GM21390 (cell line): Measurements from ENCODE around the gene ACHE.

Experiments used
- ATAC-seq: cut with Tn5 transposase; IDR thresholded peaks from one replicate; pipeline ENCODE4 v1.9.1; 2021; ENCODE audit not compliant: unreplicated experiment

Gene ACHE

DNA sequence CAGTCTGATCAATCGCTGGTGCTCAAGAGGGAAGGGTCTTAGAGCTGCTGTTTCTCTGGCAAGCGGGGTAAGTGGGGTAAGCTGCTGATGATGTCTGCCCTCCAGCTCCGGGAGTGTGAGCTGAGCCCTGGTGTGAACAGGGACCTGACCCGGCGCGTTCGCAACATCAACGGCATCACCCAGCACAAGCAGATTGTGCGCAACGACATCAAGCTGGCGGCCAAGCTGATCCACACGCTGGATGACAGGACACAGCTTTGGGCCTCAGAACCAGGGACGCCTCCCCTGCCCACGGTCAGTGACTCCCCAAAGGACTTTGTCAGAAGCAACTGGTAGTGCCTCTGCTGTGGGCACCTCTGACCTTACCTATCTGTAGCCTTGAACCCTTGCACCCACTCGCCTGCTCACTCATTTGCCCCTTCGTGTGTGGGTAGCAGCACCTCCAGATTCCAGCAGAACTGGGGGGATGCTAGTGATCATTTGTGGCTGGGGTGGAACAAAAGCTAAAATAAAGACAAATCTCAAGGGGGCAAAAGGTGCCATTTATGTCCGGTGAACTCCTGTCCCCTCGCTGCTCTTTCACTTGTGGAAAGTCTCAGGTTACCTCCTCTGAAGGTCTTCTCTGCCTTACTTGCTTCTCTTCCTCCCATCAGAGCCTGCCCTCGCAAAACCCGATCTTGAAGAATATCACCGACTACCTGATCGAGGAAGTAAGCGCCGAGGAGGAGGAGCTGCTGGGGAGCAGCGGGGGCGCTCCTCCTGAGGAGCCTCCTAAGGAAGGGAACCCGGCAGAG is 9.3 kb downstream of the ACHE start:
- ATAC-seq: no peak

DNA sequence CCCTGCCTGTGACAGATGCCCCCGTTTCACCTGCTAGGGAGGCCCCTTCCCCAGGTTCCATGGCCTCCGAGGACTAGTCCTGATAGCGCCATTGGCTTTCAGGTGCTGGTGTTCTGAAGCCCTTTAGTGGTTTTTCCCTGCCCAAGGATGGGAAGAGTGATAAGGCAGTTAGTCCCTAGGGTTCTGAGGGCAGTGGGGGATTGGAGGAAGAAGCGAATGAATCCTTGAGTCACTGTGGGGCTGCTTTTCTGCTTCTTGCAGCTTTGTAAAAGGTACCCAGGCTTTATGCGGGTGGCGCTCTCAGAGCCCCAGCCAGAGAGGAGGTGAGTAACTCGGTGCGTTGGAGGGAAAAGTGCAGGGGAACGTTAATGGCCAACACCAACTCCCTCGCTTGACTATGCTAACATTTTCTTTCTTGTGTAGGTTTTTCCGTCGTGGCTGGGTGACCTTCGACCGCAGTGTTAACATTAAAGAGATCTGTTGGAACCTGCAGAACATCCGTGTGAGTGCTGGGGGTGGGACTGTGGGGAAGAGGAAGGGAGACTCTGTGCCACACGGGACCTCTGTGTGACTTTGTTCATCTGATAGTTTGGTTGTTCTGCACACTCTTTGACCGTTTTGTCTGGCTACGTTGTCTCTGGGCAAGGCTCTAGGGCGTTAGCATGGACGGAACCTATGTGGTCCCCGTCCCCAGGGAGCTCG is 10.1 kb downstream of the ACHE start:
- ATAC-seq: no peak

DNA sequence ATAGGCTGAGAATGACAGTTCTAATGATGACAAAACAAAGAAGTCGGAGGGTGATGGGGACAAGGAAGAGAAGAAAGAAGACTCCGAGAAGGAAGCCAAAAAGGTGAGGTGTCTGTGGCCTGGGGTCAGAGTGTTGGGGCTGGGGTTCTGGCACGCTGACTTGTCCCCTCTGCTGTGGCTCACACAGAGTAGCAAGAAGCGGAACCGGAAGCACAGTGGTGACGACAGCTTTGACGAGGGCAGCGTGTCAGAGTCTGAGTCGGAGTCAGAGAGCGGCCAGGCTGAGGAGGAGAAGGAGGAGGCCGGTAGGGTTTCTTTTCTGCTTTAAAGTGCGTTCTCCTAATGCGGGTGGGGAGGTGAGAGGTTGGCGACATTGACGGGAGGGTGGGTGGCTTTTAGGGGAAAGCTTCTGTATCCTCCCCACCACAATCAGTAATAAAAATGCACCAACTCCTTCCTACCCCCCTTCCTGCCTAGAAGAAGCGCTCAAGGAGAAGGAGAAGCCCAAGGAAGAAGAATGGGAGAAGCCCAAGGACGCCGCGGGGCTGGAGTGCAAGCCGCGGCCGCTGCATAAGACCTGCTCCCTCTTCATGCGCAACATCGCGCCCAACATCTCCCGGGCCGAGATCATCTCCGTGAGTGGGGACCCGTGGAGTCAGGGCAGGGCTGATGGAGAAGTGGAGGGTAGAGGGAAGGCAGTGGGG is 10.8 kb downstream of the ACHE start:
- ATAC-seq: no peak

DNA sequence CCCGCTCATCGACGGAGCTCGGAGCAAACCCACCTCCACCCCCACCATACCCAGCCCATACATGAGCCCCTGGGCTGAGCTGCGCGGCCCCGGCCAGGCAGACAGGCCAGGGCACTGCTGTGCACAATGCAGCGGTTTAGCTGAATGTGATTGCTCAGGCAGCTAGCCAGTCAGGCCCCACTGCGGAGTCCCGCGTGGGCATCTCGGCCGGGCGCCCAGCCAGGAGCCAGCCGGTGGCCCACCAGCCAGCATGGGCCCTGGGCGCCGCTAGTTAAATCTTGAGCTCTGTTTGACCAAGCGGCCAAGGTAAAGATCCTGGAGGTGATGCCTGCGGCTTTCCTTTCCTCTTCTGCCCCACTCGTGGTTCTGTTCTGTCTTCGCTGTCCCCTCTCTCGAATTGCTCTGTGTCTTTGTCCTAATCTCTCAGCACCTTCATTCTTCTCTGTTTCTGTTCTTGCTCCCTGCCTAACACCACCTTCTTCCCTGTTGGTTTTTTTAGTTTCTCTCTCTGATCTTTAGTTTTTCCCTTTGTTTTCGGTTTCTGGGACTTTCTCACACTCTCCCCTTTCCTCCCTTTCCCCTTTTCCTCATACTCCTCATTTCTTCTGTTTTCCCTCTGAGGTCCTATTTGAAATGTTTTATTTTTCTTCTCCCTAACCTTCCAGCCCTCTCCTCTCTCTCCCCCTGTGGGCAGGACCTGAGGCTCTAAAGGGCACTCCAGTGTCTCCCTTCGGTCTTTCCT is 12.7 kb downstream of the ACHE start:
- no peak for ATAC-seq

DNA sequence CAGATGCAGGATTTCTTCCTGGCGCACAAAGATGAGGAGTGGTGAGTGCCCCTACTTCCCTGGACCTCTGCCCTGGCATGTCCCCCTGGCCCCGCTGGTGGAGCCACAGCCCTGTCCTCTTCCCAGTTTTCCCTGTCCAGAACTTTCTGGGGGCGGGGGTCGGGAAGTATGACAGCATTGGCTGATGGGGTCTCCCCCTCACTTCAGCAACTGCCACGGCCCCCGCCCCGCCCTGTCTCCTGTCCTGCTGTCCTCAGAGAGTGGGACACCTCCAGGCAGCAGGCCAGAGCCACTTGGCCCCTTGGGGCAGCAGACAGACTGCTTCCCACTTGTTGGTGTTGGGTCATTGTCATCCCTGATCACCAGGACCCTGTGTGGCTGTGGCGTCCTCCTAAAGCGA is 13.5 kb downstream of the ACHE start:
- no peak for ATAC-seq

DNA sequence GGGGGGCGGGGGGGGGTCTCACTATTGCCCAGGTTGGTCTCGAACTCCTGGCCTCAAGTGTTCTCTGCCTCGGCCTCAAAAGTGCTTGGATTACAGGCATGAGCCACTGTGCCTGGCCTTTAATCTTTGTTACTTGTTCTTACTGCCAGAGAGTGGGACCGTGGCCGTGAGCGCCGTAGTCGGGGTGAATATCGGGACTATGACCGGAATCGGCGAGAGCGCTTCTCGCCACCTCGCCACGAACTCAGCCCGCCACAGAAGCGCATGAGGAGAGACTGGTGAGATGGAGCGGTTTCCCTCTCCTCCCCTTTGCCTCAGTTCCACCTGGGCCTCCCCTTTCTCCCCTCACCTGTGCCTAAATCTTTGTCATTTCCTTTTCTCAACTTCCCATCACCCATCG is 14.6 kb downstream of the ACHE start:
- ATAC-seq: no peak

DNA sequence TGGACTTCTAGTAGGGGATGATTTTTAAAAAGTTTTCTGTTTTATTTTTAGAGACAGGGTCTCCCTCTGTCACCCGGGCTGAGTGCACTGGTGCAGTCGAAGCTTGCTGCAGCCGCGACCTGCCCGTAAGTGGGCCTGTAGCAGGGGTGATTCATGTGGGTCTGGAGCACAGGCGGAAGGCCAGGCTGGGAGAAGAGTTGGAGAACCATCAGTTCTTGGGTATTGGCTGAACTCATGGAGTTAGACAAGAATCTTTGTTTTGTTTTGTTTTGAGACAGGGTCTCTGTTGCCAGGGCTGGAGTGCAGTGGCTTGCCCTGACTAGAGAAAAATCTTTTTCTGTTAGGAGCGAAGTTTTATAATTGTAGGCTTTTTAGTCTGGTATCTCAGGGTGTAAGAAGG is 15.0 kb downstream of the ACHE start:
- ATAC-seq: no peak

DNA sequence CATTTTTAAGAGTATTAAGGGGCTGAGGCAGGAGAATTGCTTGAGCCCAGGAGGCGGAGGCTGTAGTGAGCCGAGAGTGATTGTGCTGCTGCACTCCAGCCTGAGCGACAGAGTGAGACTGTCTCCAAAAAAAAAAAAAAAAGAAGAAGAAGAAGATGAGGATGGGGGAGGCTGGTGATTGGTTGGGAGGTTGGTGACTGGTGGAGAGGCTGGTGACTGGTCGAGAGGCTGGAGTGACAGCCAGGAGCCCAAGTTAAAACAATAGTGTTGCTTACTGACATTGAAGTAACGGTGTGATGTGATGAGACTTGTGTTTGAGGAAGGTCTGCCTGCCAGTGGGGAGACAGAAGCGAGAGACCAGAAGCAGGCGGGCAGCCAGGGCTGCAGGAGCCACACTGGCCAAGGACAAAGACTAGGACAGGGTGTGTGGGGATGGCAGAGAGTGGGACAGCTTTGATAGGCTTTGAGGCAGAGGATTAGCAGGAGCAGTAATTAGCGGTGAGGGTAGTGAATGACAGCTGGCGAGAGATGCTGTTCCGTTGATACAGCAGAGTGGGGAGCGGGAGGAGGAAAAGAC is 15.9 kb downstream of the ACHE start:
- ATAC-seq: no peak

DNA sequence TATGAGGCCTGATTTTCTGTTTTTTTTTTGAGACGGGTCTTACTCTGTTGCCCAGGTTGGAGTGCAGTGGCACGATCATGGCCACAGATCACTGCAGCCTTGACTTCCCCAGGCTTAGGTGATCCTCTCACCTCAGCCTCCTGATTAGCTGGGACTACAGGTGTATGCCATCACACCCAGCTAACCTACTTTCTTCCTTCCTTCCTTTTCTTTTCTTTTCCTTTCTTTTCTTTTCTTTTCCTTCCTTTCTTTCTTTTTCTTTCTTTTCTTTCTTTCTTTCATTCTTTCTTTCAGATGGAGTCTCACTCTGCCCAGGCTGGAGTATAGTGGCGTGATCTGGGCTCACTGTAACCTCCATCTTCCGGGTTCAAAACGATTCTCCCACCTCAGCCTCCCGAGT is 17.0 kb downstream of the ACHE start:
- ATAC-seq: no peak

DNA sequence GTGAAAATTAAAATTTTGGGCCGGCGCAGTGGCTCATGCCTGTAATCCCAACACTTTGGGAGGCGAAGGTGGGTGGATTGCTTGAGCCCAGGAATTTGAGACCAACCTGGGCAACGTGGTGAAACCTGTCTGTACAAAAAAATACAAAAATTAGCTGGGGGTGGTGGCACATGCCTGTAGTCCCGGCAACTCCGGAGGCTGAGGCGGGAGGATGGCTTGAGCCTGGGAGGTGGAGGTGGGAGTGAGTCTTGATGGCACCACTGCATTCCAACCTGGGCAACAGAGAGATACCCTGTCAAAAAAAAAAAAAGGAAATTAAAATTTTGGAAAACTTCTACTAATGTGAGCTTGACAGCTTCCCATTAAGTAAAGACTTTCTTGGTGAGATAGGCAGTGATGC is 17.7 kb downstream of the ACHE start:
- ATAC-seq: no peak

DNA sequence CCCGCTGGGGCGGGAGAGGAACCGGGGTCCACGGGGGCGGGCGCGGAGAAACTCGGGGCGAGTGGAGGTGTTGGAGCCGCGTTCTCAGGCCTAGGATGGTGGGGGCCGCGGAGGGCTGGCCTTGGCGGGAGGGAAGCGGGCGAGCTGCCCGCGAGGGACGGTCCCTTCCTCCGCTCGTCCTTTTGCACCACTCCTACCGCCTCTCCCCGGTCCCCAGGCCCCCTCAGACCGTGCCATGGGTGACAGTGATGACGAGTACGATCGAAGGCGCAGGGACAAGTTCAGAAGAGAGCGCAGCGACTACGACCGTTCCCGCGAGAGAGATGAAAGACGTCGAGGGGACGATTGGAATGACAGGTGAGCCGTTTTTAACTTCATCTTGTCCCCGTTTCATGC is 20.3 kb downstream of the ACHE start:
- peak; percentile 30 for ATAC-seq

DNA sequence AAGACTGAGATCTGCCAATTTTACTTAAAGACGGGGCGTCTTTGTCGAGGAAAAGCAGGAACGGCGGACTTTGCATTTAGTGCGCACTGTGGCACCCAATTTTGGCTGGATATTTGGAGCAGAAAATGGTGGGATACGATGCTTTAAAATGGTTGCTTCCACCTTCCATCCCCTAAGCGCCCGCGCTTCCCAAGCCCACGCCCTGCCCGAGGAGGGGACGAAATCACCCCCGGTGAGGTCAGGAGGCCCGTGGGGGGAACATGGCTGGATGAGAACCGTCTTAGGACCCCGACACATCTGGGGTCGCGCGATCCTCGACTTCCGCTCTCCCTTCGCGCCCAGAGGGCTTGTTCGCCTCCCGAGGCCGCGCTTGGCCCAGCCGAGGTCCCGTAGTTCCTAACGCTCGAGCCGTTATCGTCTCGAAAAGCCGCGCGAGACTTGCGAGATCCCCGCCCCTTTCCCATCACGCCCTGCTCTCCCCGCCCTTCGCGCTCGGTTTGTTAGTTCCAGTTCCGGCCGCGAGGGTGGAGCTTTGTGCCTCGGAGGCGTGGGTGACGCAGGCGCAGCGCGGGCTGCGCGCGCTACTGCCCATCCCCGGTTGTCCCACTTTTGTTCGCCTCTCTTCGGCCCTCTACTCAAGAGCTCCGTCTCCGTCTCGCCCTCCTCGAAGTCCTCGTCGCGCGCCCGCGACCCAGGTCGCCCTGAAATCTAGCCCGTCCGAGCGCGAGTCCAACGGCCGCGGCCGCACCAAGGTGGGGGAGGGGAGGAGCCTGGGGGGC is 20.9 kb downstream of the ACHE start, which contains the start of gene SRRT:
SRRT (plus strand) TSS at position 527 of the 779 bp plus-strand sequence. CDS start 488 bp downstream, outside the sequence.
- peak; percentile 86 for ATAC-seq

DNA sequence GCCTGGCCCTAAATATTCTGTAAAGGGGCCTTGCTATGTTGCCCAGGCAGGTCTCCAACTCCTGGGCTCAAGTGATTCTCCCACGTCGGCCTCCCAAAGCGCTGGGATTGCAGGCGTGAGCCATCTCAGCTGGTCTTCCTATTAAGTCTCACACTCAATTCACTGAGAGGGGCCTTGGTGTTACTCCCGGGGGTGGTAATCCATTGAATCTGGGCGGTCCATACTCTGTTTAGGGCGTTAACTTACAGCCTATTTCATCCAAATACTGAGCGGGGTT is 21.4 kb downstream of the ACHE start:
- ATAC-seq: no peak

DNA sequence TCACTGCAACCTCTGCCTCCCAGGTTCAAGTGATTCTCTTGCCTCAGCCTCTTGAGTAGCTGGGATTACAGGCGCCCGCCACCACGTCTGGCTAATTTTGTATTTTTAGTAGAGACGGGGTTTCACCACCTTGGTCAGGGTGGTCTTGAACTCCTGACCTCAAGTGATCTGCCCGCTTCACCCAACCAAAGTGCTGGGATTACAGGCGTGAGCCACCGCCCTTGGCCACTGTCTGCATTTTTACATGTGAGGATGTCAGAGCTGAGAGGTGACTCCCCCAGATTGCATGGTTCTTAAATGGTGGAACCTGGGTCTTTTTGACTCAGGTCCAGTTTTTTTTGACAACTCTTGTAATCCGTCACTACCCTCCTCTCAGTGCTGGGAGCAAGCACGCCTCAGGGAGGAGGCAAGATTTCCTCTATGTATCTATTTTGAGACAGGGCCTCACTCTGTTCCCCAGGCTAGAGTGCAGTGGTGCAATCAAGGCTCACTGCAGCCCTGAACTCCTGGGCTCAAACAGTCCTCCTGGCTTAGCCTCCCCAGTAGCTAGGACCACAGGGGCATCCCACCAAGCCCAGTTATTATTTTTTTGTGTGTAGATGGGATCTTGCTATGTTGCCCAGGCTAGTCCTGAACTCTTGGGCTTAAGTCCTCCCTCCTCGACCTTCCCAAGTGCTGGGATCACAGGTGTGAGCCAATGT is 21.9 kb downstream of the ACHE start:
- no peak for ATAC-seq

DNA sequence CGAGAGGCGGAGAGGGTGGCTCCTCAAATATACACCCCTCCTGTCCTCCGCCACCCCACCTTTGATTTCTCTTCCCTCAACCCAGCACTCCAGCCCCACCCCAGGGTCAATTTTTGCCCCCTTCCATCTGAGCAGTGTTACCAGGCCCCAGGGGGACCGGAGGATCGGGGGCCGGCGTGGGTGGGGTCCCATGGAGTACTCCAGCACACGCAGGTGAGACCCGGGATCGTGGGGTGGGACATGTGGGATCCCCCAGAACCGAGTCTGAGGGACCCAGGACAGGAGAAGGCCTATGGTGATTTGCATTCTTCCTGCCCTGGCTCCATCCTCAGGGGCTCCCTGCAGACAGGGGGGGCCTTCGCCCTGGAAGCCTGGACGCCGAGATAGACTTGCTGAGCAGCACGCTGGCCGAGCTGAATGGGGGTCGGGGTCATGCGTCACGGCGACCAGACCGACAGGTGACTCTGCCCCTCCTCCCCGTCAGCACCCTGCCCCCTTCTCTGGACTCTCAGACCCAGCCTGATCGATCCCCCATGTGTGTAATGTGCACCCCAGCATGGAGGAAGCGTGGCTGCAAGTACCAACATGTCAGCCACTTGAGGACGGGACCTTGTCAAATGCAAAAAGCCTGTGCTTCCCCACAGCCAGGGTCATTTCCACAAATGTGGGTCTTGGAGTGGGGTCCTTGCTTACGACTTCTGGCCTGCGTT is 27.8 kb downstream of the ACHE start:
- no peak for ATAC-seq

DNA sequence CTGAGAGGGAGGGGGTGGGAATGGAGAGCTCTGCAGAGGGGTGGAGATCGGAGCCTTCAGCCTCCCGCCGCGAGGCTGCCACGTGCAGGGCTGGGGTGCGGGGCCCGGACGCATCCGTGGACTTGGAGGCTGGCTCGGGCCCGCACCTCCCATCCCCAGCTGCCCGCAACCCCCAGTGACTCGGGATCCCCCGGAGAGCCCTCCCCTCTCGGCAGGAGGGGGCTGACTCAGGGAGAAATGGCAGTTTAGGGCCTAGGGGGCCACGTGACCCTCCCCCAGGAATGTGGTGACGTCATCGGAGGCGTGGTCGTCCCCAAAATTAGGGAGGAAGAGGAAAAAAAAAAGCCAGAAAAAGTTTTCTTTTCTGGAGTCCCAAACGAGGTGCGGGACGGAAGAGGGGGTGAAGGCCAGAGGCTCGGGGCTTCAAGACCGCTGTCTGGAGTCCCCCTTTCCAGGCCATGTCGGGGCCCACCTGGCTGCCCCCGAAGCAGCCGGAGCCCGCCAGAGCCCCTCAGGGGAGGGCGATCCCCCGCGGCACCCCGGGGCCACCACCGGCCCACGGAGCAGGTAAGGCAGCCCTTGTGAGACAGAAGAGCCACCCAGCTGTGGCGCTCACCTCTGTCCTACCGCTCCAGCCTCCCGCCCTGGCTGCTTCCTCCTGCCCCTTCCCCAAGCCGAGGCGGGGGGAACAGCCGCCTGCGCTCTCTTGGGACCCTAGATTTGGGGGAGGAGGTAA is 28.5 kb downstream of the ACHE start, which contains the start of gene TRIP6:
TRIP6 (plus strand) TSS at position 348 of the 736 bp plus-strand sequence; CDS start at position 459, 111 bp downstream.
- peak; percentile 37 for ATAC-seq

DNA sequence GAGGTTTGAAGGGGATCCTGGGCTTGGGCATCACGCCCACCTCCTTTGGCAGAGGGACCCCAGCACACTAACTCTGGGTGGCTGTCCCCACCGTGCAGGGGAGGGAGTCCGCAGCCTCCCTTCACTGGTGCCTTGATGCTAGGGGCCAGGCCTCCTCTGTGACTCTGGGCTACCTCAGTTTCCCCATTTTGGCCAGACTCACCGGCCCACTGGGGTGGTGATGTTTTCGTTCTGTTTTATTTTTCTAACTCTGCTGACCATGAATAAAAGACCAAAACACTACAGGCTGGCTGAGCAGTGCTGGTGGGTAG is 29.0 kb downstream of the ACHE start:
- no peak for ATAC-seq

DNA sequence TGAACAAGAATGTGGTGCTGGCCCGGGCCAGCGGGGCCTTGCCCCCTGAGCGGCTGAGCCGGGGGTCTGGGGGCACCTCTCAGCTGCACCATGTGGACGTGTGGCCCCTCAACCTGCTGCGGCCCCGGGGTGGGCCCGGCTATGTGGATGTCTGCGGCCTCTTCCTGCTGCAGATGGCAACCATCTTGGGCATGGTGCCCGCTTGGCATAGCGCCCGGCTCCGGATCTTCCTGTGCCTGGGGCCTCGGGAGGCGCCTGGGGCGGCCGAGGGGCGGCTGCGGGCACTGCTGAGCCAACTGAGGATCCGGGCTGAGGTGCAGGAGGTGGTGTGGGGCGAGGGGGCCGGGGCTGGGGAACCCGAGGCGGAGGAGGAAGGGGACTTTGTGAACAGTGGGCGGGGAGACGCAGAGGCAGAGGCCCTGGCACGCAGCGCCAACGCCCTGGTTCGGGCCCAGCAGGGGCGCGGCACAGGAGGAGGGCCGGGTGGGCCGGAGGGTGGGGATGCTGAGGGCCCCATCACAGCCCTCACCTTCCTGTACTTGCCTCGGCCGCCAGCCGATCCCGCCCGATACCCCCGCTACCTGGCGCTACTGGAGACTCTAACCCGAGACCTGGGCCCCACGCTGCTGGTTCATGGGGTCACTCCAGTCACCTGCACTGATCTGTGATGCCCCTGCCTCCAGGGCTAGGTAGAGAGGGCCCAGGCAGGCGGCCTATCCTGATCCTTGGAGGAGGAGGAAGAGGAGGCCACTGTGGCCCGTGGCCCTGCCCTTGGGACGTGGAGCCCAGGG is 29.6 kb downstream of the ACHE start:
- peak; percentile 8 for ATAC-seq
